Upper lobe of left lung (tissue), 6 donors: Measurements from ENCODE around the gene NEDD8. TPM values are rescaled to one million over a fixed set of nuclear protein-coding genes. Genes with fewer than 3 reads are reported as not detected.
A peak's percentile ranks its signal among the peaks of the same experiment; 100 is the strongest.
"Not testable (repeated sequence)": the region's sequence is repeated elsewhere in the genome, so short reads cannot be mapped to it uniquely, and the experiment has no call there.

ENCODE experiments used
- ATAC-seq, 2 donors: fragments of 200-7000 bp; cut with Tn5 transposase; one replicate each; pipeline ENCODE4 v1.9.1; 2022; ENCODE audit warnings: mild to moderate bottlenecking in 2 of 2, moderate library complexity in 2 of 2; ENCODE audit not compliant: low FRiP score in 2 of 2
- DNase-seq, 2 donors: peaks; one replicate each; pipeline ENCODE4 v3.0.0-alpha.2; 2019 to 2020
- H3K27ac ChIP-seq, 4 donors: fragments of 200-600 bp; sonication (generic); one replicate each; pipeline ENCODE4 v1.5.1; 2016 to 2019
- H3K27me3 ChIP-seq, 4 donors: fragments of 200-600 bp; sonication (generic); one replicate each; pipeline ENCODE4 v1.5.1; 2017 to 2019
- H3K36me3 ChIP-seq, 4 donors: fragments of 200-600 bp; sonication (generic); one replicate each; pipeline ENCODE4 v1.5.1; 2016 to 2019
- H3K4me1 ChIP-seq, 4 donors: fragments of 200-600 bp; sonication (generic); one replicate each; pipeline ENCODE4 v1.5.1; 2018 to 2019
- H3K4me3 ChIP-seq, 4 donors: fragments of 200-600 bp; sonication (generic); one replicate each; pipeline ENCODE4 v1.5.1; 2017 to 2019; ENCODE audit warnings: mild to moderate bottlenecking in 2 of 4, moderate library complexity in 1 of 4
- H3K9me3 ChIP-seq, 4 donors: fragments of 200-600 bp; sonication (generic); one replicate each; pipeline ENCODE4 v1.5.1; 2018 to 2019
- EP300 ChIP-seq, 4 donors: sonication (generic); formaldehyde crosslinking; IDR thresholded peaks; one replicate each; pipeline ENCODE4 v1.5.1; 2017; ENCODE audit warnings: antibody characterized with exemption in 4 of 4, control low read depth in 2 of 4
- POLR2A ChIP-seq, 4 donors: fragments of 450-650 bp; IDR thresholded peaks; one replicate each; pipeline ENCODE4 v1.5.1; 2016 to 2017; ENCODE audit warnings: antibody characterized with exemption in 4 of 4, mild to moderate bottlenecking in 2 of 4
- POLR2AphosphoS5 ChIP-seq, 2 donors: sonication (generic); formaldehyde crosslinking; IDR thresholded peaks; one replicate each; pipeline ENCODE4 v1.5.1; 2017; ENCODE audit warnings: antibody characterized with exemption in 2 of 2
- WGBS, 2 donors: methylation state at CpG; one replicate each; pipeline ENCODE4 v1.1.5; 2017 to 2018; 5-methylcytosine and 5-hydroxymethylcytosine counted together
- total RNA-seq, 6 donors: library from RNA; depleted of rRNA in 4 of 6; stranded (reverse); fragments of >200 nt in 4 of 6; gene quantifications; one replicate each; pipeline versions ENCODE4 v1.1.0 to v1.2.1, GENCODE V29; 2016 to 2021
- TF ChIP-seq, protein P1 (sequence below), 6 experiments: fragments of 450-650 bp in 4 of 6; fragments of 200-600 bp in 2 of 6; sonication (generic) in 2 of 6; IDR thresholded peaks; one replicate each; pipeline ENCODE4 v1.5.1; 2016 to 2019; ENCODE audit warnings: antibody characterized with exemption in 6 of 6
- donor health status: DM: no; HTN: no; CAD: no; lungs with moderate emphysema.
- donor health status: DM: no; HTN: yes; CAD: no; lungs with severe emphysema.

Gene NEDD8
- total RNA-seq, 6 donors from 2014 or later, result 39.8 to 144 (median 121) TPM

DNA sequence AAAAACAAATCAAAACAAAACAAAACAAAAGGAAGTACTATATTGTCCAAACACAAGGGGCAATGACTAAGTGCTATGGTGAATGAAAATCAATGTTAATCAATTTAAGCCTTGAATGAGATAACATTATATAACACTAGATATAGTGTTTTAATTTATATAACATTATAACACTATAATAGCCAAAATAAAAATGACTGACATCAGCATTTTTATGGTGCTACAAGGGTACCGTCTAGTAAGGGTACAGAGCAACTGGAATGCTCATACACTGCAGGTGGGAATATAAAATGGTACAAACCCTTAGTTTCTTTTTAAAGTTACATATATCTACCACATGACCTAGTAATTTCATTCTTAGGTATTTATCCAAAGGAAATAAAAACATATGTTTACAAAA is 5.7 kb downstream of the NEDD8 start:
- WGBS, 2 donors, result 86 to 91% methylated on average over 1 of the region's 1 CpG
- H3K4me1 ChIP-seq, result peaks cover 10 to 24% (median 12%) of the 10 kb centered on the region in 4 donors

DNA sequence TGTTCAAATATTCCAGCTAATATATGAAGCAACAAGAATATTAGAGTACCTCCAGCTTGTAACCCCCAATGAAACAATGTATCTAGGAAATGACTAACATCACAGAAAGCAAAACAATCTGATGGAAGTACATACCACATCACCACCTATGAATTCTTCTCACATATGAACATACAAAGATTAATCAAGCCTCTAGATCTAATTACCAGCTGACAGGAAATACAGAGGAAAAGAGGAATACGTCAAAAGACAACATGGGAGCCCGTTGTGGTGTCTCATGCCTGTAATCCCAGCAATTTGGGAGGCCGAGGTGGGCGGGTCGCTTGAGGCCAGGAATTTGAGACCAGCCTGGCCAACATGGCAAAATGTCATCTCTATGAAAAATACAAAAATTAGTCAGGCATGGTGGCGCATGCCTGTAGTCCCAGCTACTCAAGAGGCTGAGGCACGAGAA is 7.5 kb downstream of the NEDD8 start:
- Histone ChIP-seq H3K36me3 (peaks cover 0 to 21% (median 3%) of the 10 kb centered on the region in 4 donors), H3K27ac (peak overlapping the region in 1 of 4 donors; percentile 60), H3K4me1 (peaks cover 0 to 12% (median 4%) of the 10 kb centered on the region in 4 donors), H3K27me3 (no peaks in the 10 kb centered on the region), H3K4me3 (no peak overlapping the region), H3K9me3 (no peaks in the 10 kb centered on the region)
- 73 to 78% methylated on average over 7 of the region's 7 CpGs for WGBS, 2 donors
- DNase-seq (no peak), ATAC-seq (no peak)
- no peak for TF ChIP-seq EP300 (IDR thresholded peaks at IDR 0.05)
- TF ChIP-seq, protein P1, sequence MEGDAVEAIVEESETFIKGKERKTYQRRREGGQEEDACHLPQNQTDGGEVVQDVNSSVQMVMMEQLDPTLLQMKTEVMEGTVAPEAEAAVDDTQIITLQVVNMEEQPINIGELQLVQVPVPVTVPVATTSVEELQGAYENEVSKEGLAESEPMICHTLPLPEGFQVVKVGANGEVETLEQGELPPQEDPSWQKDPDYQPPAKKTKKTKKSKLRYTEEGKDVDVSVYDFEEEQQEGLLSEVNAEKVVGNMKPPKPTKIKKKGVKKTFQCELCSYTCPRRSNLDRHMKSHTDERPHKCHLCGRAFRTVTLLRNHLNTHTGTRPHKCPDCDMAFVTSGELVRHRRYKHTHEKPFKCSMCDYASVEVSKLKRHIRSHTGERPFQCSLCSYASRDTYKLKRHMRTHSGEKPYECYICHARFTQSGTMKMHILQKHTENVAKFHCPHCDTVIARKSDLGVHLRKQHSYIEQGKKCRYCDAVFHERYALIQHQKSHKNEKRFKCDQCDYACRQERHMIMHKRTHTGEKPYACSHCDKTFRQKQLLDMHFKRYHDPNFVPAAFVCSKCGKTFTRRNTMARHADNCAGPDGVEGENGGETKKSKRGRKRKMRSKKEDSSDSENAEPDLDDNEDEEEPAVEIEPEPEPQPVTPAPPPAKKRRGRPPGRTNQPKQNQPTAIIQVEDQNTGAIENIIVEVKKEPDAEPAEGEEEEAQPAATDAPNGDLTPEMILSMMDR (IDR thresholded peaks at IDR 0.05), result no peak

More for the DNA sequence above, 5.7 kb downstream of the NEDD8 start:
- Histone ChIP-seq H3K36me3 (peaks cover 0 to 21% (median 3%) of the 10 kb centered on the region in 4 donors), H3K27me3 (no peaks in the 10 kb centered on the region), H3K9me3 (no peaks in the 10 kb centered on the region), H3K4me3 (no peak overlapping the region), H3K27ac (no peak overlapping the region)
- DNase-seq (no peak), ATAC-seq (no peak)
- TF ChIP-seq EP300 (IDR thresholded peaks at IDR 0.05) (no peak), POLR2AphosphoS5 (IDR thresholded peaks at IDR 0.05) (no peak), POLR2A (IDR thresholded peaks at IDR 0.05) (no peak)
- TF ChIP-seq, protein P1 (IDR thresholded peaks at IDR 0.05), result no peak

DNA sequence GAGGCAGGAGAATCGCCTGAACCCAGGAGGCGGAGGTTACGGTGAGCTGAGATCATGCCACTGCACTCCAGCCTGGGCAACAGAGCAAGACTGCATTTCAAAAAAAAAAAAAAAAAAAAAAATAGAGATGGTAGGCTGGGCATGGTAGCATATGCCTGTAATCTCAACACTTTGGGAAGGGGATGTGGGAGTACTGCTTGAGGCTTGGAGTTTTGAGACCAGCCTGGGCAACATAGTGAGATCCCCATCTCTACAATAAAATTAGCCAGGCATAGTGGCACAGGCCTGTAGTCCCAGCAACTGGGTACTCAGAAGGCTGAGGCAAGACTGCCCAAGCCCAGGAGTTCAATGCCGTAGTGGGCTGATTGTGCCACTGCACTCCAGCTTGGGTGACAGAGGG is 9.2 kb downstream of the NEDD8 start:
- not testable (repeated sequence) for H3K4me3 ChIP-seq, DNase-seq, H3K27ac ChIP-seq, H3K4me1 ChIP-seq, H3K27me3 ChIP-seq, H3K9me3 ChIP-seq, ATAC-seq
- peaks cover 0 to 13% (median 5%) of the 10 kb centered on the region in 4 donors for H3K36me3 ChIP-seq
- 100% methylated on average over 3 to 4 of the region's 4 CpGs for WGBS, 2 donors

DNA sequence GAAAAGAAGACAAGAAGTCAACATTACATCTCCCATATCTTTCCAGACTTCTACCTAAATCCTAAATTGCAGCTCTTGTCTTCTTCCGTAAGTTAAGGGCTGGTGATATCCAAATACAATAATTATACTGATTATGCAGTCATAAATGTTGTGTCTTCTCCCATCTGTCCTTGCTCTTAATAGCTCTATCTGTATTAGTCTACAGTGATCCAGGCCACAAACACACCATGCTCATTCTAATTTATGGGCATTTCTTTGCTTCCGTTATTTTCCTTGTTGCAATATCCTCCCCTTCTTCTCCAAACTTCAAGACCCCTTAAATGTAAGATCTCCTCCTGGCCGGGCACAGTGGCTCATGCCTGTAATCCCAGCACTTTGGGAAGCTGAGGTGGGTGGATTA is 12.6 kb downstream of the NEDD8 start:
- TF ChIP-seq POLR2AphosphoS5 (IDR thresholded peaks at IDR 0.05) (no peak), POLR2A (IDR thresholded peaks at IDR 0.05) (no peak), EP300 (IDR thresholded peaks at IDR 0.05) (no peak)
- TF ChIP-seq, protein P1 (IDR thresholded peaks at IDR 0.05), result no peak

DNA sequence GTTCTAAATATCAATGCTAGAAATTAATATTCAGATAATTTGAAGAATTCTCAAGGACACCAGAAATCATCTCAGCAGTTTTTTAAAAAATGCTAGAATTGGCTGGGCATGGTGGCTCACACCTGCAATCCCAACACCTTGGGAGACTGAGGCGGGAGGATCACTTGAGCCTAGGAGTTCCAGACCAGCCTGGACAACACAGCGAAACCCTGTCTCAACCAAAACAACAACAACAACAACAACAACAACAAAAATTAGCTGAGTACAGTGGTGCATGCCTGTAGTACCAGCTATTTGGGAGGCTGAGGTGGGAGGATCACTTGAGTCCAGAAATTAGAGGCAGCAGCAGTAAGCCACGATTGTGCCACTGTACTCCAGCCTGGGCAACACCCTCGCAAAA is 13.1 kb downstream of the NEDD8 start:
- WGBS, 2 donors, result 80 to 85% methylated on average over 4 of the region's 4 CpGs
- no peaks in the 10 kb centered on the region for H3K9me3 ChIP-seq
- DNase-seq (no peak), ATAC-seq (no peak)
- H3K4me1 ChIP-seq, result peaks cover 11 to 18% (median 17%) of the 10 kb centered on the region in 4 donors
- TF ChIP-seq EP300 (IDR thresholded peaks at IDR 0.05), result no peak
- peaks cover 0 to 10% (median 5%) of the 10 kb centered on the region in 4 donors for H3K36me3 ChIP-seq
- no peak overlapping the region for H3K27ac ChIP-seq
- no peak overlapping the region for H3K4me3 ChIP-seq
- H3K27me3 ChIP-seq, result no peaks in the 10 kb centered on the region

More for the DNA sequence above, 12.6 kb downstream of the NEDD8 start:
- 57 to 63% methylated on average over 3 of the region's 3 CpGs for whole genome bisulfite sequencing, 2 donors
- no peaks in the 10 kb centered on the region for H3K9me3 ChIP-seq
- H3K4me1 ChIP-seq, result peaks cover 10 to 16% (median 14%) of the 10 kb centered on the region in 4 donors
- H3K4me3 ChIP-seq, result no peak overlapping the region
- H3K27ac ChIP-seq, result no peak overlapping the region
- no peak for DNase-seq
- no peaks in the 10 kb centered on the region for H3K27me3 ChIP-seq
- no peak for ATAC-seq
- peaks cover 0 to 10% (median 5%) of the 10 kb centered on the region in 4 donors for H3K36me3 ChIP-seq

DNA sequence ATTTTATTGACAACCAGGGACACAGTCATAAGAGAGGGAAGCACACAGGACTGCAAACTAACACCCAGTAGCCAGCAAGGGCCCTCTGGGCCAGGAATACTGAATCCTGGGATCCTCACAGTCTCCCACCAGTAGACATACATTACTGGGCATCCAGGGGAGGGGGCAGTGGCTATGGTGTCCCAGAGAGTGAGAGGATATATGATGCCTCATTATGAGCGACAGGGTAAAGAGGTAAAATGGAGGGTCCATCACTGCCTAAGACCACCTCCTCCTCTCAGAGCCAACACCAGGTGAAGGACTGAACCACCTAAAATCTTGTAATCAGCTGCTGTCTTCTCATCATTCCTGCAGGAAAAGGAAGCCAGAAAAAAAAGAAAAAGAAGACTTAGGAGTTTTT is 15.3 kb downstream of the NEDD8 start:
- not testable (repeated sequence) for H3K27ac ChIP-seq, H3K27me3 ChIP-seq, H3K9me3 ChIP-seq, H3K4me3 ChIP-seq, H3K36me3 ChIP-seq, DNase-seq, ATAC-seq
- H3K4me1 ChIP-seq, result peaks cover 18 to 34% (median 25%) of the 10 kb centered on the region in 4 donors
- WGBS, 2 donors, result 94 to 100% methylated on average over 1 of the region's 1 CpG
